Esophagus muscularis mucosa (tissue), 4 donors: ENCODE data around the gene TTC39A.

ENCODE experiments used
- EP300 ChIP-seq: sonication (generic); formaldehyde crosslinking; IDR thresholded peaks from one replicate; pipeline ENCODE4 v1.6.1; 2017; ENCODE audit warnings: antibody characterized with exemption
- POLR2A ChIP-seq: fragments of 450-650 bp; IDR thresholded peaks from one replicate; pipeline ENCODE4 v1.6.1; 2017; ENCODE audit warnings: antibody characterized with exemption, moderate library complexity, mild to moderate bottlenecking, low read depth
- POLR2AphosphoS5 ChIP-seq, 2 donors: sonication (generic); formaldehyde crosslinking; IDR thresholded peaks; one replicate each; pipeline ENCODE4 v1.6.1; 2017; ENCODE audit warnings: antibody characterized with exemption in 2 of 2
- TF ChIP-seq, protein P1 (sequence below), 3 experiments: fragments of 200-600 bp in 2 of 3; fragments of 450-650 bp in 1 of 3; sonication (generic) in 2 of 3; IDR thresholded peaks; one replicate each; pipeline ENCODE4 v1.5.1; 2017 to 2019; ENCODE audit warnings: antibody characterized with exemption in 3 of 3, mild to moderate bottlenecking in 2 of 3, moderate library complexity in 1 of 3

DNA sequence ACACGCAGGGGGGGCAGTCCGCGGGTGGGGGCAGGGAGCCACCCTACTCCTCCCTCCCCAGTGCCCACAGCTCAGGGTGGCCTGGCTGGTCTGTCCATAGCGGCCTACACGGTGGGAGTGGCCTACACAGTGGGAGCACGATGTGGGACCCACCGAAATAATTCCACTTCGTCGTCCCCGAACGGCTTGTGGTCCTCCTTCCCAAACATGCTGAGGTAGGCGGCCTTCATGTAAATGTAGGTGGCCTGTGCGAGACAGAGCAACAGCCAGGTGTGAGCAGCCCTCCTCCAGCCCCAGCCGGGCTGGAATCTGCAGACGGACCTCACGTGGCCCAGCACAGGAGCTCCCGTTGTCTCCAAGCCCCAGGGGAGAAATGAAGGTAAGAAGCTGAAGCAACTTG is 34.4 kb downstream of the TTC39A start:
- TF ChIP-seq, protein P1, sequence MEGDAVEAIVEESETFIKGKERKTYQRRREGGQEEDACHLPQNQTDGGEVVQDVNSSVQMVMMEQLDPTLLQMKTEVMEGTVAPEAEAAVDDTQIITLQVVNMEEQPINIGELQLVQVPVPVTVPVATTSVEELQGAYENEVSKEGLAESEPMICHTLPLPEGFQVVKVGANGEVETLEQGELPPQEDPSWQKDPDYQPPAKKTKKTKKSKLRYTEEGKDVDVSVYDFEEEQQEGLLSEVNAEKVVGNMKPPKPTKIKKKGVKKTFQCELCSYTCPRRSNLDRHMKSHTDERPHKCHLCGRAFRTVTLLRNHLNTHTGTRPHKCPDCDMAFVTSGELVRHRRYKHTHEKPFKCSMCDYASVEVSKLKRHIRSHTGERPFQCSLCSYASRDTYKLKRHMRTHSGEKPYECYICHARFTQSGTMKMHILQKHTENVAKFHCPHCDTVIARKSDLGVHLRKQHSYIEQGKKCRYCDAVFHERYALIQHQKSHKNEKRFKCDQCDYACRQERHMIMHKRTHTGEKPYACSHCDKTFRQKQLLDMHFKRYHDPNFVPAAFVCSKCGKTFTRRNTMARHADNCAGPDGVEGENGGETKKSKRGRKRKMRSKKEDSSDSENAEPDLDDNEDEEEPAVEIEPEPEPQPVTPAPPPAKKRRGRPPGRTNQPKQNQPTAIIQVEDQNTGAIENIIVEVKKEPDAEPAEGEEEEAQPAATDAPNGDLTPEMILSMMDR (IDR thresholded peaks at IDR 0.05) = no peak
- TF ChIP-seq POLR2A = no peak
- TF ChIP-seq POLR2AphosphoS5 (IDR thresholded peaks at IDR 0.05) = no peak
- no peak for TF ChIP-seq EP300
